HG03039 (cell line): ENCODE data around the gene PLIN4.

Experiments used
- ATAC-seq: cut with Tn5 transposase; IDR thresholded peaks from one replicate; pipeline ENCODE4 v1.9.1; 2021; ENCODE audit warnings: mild to moderate bottlenecking, moderate library complexity; ENCODE audit not compliant: unreplicated experiment

Gene PLIN4

GRCh38 chr19:4507804-4508203, 10.5 kb downstream of the PLIN4 start:
- no peak for ATAC-seq

DNA sequence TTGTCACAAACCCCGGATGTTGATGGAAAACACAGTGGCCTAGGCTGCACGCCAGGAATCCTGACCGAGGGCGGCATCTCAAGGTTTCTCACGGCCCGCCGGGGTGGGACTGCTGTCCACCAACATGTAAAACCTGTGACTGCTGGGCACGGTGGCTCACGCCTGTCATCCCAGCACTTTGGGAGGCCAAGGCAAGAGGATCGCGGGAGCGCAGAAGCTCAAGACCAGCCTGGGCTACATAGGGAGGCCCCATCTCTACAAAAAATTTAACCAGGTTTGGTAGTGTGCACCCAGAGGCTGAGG, 11.2 kb downstream of the PLIN4 start:
- no peak for ATAC-seq

DNA sequence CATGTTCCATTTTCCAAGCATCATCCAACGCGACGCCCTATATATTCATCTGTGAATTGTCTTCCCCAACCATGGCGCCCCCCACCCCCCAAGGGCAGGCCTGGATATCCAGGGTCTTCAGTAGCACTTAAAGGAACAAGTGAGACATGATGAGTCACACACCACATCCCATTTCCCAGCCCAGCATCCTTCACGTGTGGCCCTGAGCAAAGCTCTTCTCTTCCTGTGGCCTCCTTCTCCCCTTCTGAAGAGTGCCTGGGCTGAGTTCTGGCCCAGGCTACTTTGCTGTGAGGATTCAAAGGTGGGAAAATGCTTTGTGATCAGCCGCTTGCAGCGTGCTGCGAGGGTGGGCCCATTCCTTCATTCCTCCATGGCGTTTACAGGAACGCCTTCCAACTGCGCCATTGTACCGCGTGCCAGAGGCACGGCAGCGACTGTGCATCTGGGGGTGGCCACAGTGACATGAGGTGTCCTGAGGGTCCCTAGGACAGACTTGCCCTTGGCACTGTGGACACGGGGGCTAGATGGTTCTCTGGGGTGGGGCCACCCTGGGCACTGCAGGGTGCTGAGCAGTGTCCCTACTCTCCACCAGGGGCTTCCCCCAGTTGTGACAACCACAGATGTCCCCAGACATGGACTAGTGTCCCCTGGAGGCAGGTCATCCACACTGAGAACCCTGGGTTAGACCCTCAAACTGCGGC, 11.7 kb downstream of the PLIN4 start:
- no peak for ATAC-seq

DNA sequence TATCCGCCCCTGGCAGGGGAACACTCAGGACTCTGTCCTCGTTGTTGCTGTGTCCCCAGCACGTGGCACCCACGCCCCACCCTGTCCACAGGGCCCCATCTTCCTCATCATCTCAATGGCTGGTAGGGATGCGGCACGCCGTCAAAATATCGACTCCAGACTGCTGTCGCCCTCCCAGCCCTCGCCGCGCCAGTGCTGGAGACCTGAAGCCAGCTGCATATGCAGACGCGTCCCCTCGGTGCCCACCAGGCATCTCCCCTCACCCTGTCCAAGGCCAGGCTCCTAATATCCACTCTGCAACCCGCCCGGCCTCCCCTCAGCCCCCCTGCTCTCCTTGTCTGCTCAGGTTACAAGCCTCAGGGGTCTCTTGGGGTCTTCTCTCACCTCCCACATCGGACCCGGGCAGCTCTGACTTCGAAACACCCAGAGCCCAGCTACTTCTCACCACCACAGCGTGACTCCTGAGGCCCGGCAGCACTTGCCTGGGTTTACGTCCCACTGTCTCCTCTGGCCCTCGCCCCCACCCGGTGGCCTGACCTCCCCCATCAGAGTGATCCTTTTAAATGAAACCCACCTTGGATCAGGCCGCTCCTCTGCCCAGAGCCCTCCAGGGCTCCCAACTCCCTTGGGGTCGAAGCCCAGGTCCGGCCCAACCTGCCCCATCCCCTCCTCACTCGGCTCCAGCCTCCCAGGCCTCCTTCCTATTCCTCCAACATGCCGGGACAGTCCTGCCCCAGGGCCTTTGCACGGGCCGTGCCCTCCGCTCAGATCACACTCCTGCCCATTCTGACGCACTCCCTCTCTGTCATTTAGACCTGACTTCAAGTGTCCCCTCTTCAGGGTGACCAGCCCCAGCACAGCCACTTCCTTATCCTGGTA, 12.5 kb downstream of the PLIN4 start:
- ATAC-seq = no peak

- ATAC-seq = no peak
Measured at GRCh38 chr19:4504891-4505569, 13.3 kb downstream of the PLIN4 start.

GRCh38 chr19:4504297-4504701, 14.0 kb downstream of the PLIN4 start:
- no peak for ATAC-seq

GRCh38 chr19:4503825-4504170, 14.5 kb downstream of the PLIN4 start:
- no peak for ATAC-seq

DNA sequence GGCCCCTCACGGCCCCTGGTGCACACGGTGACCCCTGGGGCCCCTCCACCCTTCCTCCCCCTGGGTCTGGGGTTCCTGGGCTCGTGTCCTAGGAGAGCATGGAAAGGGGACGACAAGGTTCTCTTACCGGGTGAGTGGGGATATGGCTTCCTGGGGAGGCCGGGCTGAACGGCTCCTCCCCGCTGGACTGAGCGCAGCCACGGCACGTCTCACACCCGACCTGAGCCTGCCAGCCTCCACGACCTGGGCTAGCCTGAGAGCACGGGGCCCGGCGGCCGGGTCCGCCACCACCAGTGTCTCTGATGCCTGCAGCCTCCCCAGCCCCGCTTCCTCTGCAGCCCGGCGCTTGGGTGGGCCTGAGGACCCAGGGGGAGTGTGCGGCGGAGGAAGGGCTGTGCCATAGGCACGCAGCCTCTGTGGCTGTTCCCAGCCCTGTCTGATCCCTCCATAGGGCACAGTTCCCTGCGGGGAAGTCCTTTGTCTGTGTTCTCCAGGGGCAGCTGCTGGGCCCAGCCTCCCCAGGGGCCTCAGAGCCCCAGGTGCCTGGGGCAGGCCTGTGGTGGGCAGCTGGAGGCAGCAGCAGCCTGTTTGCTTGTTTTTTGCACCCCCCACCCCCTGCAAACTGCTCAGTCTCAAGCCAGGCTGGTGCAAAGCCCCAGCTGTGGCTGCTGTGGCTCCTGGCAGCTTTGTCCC, 15.0 kb downstream of the PLIN4 start:
- ATAC-seq = no peak

DNA sequence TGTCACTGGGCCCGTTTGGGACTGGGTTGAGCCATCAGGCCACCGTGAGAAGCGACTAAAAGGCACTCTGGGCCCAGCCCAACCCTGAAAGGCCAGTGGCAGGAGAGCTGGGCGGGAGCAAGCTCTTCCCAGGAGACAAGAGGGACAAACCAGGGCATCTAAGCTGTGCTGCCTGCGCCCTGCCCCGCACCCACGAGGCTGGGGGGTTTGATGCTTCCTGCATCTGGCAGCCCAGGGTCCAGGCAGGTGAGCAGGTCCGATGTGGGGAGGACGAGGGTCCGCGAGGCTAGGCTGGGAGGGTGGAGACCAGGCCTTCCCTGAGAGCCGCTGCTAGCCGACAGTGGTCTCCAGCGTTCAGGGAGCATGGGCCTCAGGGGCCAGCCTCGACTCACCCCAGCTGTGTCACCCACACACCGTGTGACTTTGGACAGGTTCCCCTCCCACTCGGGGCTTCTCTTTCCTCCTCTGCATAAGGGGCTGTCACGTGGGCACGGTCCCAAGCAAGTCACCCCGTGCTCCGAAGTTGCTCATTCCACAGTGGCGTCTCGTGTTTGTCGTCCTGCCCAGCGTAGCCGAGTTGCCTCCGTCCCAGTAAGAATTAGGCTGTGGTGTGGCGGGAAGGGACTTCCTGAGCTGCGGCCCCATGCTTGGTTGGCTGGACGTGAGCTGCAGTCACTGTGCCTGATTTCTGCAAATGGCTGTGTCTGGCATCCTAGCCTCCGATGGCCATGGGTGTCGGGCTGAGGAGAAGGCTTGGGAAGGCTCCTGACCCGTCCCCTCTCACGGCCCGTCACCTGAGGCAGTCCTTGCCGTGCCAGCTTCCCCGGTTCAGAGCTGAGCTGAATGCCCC, 15.8 kb downstream of the PLIN4 start:
- no peak for ATAC-seq

DNA sequence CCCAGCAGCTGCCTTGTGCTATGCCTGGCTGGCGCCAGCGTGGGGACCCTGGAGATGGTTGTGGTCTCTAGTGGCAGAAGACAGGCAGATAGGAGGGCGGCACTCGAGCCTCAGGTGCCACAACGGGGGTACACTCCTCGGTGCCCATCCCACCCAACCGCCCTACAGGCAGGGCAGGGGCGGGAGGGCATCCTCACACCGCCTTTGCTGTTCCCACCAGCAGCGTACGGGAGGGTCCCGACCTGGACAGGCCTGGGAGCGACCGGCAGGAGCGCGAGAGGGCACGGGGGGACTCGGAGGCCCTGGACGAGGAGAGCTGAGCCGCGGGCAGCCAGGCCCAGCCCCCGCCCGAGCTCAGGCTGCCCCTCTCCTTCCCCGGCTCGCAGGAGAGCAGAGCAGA, 16.6 kb downstream of the PLIN4 start:
- ATAC-seq = no peak

DNA sequence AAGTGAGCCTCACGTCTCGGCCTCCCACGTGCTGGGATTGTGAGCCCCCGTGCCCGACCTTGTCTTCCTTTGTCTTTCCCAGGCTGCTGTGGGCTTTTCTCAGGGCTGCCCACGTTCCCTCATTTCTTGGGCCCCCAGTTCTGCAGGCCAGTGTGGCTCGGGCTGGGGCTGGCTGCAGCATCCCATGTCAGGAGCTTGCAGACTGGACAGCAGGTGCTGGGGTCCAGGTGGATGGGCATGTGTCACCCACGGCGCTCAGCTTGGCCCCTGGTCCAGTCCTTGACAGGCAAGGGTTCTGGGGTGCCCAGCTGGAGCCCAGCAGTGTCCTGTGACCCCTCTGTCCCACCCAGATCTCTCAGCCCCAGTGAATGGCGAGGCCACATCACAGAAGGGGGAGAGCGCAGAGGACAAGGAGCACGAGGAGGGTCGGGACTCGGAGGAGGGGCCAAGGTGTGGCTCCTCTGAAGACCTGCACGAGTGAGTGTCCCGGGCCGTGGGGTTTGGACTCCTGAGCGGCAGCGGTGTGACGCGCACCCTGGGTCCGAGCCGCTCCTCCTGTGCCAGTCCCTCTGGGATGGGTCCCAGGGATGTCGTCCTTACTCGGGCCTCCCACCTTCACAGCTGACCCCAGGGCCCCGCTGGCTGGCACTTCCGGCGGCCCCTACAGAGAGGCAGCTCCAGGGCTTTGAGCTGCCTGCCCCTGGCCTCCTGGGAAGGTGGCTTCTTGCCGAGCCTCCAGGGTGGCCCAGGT, 17.3 kb downstream of the PLIN4 start:
- ATAC-seq = no peak

DNA sequence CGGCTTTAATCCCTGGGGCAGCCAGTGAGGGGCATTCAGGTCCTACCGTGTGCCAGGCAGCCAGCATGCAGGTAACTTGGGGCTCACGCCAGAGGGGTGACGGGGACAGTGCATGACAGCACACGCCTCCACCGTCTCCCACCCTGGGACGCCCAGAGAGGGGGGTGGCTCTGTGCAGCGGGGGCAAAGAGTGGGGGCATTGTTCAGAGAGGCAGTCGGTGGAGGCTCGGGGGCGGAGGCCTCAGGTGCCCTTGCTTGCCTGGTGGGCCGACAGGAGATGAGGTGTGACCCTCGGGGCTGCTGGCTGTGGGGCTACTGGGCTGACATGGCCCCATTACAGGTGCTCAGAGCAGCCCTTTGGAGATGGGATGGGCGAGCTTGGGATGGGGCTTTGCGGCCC, 18.4 kb downstream of the PLIN4 start:
- ATAC-seq = no peak

- ATAC-seq = no peak
Measured at GRCh38 chr19:4499318-4499717, 19.0 kb downstream of the PLIN4 start.

DNA sequence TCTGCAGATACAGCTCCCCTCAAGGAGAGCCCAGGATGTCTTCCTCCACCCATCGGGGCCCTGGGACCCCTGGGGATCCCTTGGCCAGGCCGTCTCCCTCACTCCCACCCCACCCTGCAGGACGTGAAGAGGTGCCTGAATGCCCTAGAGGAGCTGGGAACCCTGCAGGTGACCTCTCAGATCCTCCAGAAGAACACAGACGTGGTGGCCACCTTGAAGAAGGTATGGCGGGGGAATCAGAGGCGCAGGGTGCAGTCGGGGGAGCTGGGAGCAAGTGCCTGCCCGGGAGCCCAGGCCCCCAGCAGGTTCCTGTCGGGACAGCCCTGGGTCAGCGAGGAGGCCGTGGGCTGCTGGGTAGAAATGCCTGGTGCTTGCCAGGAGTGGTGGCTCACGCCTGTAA, 19.6 kb downstream of the PLIN4 start:
- ATAC-seq = no peak

DNA sequence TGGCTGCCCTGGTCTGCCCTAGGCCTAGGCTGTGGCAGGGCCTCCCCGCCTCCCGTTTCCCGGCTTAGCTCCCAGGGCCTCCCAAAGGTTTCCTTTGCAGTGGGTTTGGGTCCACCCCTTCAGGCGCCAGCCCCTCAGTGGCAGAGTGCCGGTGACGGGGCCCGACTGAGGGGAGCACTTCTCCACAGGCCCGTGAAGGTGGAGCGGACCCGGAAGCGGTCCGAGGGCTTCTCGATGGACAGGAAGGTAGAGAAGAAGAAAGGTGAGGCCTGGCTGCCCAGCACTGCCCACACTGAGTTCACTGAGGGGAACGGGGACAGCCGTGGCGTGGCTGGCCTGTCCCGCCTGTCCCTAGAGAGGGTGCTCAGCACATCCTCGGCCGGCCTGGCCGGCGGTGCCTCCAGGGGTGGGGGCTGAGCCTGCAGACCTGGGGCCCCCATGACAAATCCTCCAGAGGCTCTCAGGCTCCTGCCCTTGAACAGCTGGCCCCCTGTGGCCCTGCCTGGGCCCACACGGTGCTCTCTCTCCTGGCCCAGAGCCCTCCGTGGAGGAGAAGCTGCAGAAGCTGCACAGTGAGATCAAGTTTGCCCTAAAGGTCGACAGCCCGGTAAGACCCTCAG, 20.4 kb downstream of the PLIN4 start:
- ATAC-seq = no peak

DNA sequence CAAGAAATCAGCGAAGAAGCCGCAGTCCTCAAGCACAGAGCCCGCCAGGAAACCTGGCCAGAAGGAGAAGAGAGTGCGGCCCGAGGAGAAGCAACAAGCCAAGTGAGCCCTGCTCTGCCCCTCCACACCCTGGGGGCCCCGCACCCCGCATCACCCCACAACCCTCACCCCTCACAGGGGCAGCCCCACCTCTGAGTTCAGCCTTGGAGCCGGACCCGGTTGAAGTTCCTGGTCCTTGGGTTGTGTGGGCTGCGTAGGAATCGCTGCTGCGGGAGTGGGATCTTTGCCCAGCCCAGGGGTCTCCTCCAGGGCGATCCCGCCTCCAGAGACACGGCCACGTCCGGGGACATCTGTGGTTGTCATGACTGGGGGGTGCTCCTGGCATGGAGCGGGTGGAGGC, 22.0 kb downstream of the PLIN4 start:
- no peak for ATAC-seq

- ATAC-seq = no peak
Measured at GRCh38 chr19:4495471-4495870, 22.8 kb downstream of the PLIN4 start.

GRCh38 chr19:4494691-4495064, 23.6 kb downstream of the PLIN4 start:
- ATAC-seq = no peak

DNA sequence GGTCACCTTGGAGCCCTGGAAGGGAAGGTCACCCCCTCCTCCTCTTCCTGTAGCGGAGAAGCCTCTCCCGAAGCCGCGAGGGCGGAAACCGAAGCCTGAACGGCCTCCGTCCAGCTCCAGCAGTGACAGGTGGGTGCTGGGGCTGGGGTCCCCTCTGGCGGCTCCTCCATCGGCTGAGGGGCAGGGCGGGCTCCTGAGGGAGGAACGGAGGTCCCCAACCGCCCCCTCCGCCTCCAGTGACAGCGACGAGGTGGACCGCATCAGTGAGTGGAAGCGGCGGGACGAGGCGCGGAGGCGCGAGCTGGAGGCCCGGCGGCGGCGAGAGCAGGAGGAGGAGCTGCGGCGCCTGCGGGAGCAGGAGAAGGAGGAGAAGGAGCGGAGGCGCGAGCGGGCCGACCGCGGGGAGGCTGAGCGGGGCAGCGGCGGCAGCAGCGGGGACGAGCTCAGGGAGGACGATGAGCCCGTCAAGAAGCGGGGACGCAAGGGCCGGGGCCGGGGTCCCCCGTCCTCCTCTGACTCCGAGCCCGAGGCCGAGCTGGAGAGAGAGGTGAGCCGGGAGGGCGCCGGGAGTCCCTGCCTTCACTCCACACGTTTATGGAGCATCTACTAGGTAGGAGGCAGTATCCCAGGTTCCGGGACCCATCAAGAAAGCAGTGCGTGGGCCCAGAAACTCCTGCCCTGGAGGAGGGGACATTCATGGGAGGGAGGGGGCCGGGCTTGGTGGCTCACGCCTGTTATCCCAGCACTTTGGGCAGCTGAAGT, 24.2 kb downstream of the PLIN4 start:
- no peak for ATAC-seq
